ENCODE data around the gene SIGLEC9. TPM values are rescaled to one million over a fixed set of nuclear protein-coding genes. Genes with fewer than 3 reads are reported as not detected.

The SIGLEC9 gene
- total RNA-seq, 1 donor from 2014 or later: 0.85 TPM

DNA sequence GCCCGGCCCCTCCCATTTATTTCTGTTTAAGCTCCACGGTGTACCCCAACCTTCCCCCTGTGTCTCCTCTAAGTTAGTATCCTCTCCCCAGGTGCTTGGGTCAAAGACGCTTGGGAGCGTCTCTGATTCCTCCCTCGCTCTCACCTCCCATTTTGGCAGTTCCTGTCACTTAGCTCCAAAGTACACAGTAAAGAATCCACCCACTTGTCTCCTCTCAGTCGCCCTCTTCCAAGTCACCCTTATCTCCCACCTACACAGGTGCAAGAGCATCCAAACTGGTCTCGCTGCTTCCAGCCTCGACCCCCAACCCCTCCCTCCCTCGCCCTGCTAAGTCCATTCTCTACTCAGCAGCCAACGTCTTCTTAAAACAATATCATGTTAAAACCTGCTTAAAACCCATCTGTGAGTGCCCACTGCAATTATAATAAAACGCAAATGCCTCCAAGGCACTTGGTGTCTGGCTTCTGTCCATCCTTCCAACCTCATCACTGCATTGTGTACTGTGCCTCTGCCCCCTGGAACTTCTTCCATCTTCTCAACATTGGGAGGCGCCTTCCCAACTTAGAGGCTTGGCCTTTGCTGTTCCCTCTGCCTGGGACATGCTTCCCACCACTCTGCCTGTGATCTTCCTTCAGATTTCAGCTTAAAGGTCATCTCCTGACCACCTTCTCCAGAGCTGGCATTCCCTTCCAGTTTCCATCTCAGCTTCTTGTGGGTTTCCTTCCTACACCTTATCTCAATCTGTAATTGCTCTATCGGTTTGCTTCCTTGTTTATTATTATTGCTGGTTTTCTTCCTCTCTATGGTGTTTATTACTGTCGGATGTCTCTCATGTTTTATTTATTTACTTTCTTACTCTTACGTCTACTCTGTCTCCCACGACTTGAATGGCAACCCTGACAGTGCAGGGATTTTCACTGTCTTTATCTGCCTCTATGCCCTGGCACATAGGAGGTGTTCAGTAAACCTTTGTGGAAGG, 32.5 kb upstream of the SIGLEC9 start:
- no peak for DNase-seq (ENCODE audit: low spot score in 2 of 2)
- Histone ChIP-seq H3K27me3 (no peaks in the 10 kb centered on the region), H3K36me3 (no peaks in the 10 kb centered on the region), H3K9me3 (no peaks in the 10 kb centered on the region), H3K4me1 (no peaks in the 10 kb centered on the region), H3K4me3 (no peak overlapping the region), H3K27ac (no peak overlapping the region)
- intact Hi-C loops (cut with DNase I): no loop called here
- TF ChIP-seq, protein P1, sequence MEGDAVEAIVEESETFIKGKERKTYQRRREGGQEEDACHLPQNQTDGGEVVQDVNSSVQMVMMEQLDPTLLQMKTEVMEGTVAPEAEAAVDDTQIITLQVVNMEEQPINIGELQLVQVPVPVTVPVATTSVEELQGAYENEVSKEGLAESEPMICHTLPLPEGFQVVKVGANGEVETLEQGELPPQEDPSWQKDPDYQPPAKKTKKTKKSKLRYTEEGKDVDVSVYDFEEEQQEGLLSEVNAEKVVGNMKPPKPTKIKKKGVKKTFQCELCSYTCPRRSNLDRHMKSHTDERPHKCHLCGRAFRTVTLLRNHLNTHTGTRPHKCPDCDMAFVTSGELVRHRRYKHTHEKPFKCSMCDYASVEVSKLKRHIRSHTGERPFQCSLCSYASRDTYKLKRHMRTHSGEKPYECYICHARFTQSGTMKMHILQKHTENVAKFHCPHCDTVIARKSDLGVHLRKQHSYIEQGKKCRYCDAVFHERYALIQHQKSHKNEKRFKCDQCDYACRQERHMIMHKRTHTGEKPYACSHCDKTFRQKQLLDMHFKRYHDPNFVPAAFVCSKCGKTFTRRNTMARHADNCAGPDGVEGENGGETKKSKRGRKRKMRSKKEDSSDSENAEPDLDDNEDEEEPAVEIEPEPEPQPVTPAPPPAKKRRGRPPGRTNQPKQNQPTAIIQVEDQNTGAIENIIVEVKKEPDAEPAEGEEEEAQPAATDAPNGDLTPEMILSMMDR (IDR thresholded peaks at IDR 0.05): no peak

DNA sequence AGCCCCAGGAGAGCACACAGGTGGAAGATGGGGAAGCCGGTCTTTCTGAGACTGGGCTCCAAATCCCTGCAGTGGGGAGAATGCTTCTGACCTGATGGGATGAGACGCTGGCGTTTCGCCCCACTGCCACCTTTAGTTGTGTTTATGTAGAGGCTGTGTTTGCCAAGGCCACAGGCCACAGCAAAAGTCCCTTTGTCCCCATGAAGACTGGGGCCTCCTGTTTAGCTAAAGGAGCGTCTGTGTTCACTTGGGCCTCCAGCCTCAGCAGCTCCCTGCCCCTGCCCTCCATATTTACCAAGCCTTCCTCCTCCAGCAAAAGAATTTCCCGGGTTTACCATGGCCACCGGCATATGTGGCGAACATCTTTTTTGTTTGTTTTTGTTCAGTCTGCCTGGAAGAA, 31.6 kb upstream of the SIGLEC9 start:
- Histone ChIP-seq H3K4me1 (no peaks in the 10 kb centered on the region), H3K36me3 (peaks cover 0 to 5% of the 10 kb centered on the region in 2 donors), H3K27me3 (no peaks in the 10 kb centered on the region), H3K27ac (no peak overlapping the region), H3K9me3 (no peaks in the 10 kb centered on the region), H3K4me3 (no peak overlapping the region)
- DNase-seq (ENCODE audit: low spot score in 2 of 2): no peak
- TF ChIP-seq, protein P1 (IDR thresholded peaks at IDR 0.05): no peak
- intact Hi-C loops (cut with DNase I): no loop called here

DNA sequence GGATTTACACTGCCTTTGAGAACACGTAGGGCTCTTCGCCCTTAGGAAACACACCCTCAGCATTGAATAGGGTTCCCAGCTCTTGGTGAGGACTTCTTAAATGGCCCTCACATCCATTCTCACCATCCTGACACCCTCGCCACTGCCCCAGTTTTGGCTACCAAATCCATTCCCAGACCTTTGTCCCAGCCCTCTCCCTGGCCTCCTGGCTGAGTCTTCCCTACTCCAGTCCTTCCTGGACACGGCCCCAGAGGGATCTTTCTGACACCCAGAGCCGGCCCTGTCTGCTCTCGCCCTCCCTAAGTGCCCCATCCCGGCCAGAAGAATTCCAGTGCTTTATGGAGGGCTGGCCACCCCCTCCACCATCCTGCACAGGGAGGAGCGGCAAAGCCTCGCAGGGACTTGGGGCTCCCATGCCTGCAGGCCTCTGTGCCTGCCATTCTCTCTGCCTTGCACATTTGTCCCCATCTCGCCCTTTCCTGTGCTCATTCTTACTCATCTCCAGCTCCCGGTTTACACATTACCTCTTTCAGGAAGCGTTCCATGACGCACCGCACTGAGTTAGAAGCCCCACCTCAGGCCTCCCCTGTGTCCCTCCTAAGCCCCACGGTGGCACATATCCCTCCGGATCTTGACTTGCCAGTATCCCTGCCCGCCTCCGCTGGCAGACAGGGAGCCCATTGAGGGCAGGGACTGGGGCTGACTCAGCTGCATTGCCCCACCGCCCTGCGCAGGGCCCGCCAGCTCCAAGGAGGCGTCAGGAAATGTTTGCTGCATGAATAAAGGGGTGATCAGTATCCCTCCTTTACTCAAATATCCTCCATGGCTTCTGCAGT, 31.0 kb upstream of the SIGLEC9 start:
- TF ChIP-seq, protein P1 (IDR thresholded peaks at IDR 0.05): no peak
- intact Hi-C loops (cut with DNase I): no loop called here
- no peaks in the 10 kb centered on the region for H3K9me3 ChIP-seq
- H3K27ac ChIP-seq: no peak overlapping the region
- peaks cover 0 to 9% of the 10 kb centered on the region in 2 donors for H3K36me3 ChIP-seq
- no peak overlapping the region for H3K4me3 ChIP-seq
- no peaks in the 10 kb centered on the region for H3K4me1 ChIP-seq
- no peak for DNase-seq (ENCODE audit: low spot score in 2 of 2)
- no peaks in the 10 kb centered on the region for H3K27me3 ChIP-seq

DNA sequence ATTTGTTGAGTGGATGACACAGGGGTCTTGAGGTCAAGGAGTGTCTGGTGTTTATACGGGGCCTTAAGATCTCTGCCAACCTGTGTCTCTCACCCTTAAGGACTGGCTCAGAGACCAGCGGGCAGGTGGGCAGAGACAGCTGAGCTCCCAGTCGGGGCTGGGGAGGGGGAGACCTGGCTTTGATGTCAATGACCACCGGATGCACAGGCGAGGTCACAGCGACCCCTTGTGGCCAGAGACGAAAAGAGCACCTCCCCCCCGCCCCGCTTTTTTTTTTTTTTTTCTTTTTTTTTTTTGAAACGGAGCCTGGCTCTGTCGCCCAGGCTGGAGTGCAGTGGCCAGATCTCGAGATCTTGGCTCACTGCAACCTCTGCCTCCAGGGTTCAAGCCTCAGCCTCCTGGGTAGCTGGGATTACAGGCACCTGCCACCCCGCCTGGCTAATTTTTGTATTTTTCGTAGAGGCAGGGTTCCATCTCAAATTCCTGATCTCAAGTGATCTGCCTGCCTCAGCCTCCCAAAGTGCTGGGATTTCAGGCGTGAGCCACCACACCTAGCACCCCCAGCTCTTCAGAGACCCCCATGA, 29.9 kb upstream of the SIGLEC9 start:
- peaks cover 1 to 16% of the 10 kb centered on the region in 2 donors for H3K36me3 ChIP-seq
- no peaks in the 10 kb centered on the region for H3K9me3 ChIP-seq
- H3K4me3 ChIP-seq: no peak overlapping the region
- TF ChIP-seq, protein P1 (IDR thresholded peaks at IDR 0.05): peak in 2 of 3 experiments; percentile 38 to 44
- intact Hi-C loops (cut with DNase I): no loop called here
- DNase-seq (ENCODE audit: low spot score in 2 of 2): no peak
- no peaks in the 10 kb centered on the region for H3K4me1 ChIP-seq
- no peak overlapping the region for H3K27ac ChIP-seq
- H3K27me3 ChIP-seq: no peaks in the 10 kb centered on the region

DNA sequence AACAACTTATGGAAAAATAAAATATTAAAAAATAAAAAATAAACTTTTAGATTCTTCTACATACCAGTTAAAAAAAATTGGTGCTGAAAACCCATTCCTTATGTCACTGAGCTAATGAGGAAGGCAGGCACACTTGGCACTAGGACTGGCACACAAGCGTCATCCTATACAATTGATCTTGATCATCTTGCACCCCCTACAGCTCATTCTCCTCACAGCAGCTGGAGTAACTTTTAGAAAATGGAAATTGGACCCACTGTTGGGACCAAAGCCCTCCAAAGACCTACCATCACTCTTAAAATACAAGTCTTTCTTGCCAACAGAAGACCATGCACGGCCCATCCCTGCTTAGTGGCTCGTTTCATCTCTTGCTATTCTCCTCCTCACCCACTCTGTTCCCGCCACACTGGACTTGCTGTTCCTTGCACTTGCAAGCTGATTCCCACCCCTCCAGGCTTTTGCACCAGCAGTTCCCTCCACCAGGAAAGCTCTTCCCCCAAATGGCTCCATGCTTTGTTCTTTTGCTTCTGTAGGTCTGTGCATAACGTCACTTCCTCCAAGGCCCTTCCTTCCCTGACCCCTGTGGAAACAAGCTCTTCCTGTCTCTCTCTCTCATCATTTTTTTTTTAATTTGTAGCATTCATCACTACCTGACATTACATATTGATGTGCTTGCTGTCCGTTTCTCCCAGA, 28.1 kb upstream of the SIGLEC9 start:
- Histone ChIP-seq H3K4me1 (no peaks in the 10 kb centered on the region), H3K36me3 (peaks cover 7 to 16% of the 10 kb centered on the region in 2 donors), H3K27ac (no peak overlapping the region), H3K9me3 (no peaks in the 10 kb centered on the region), H3K27me3 (no peaks in the 10 kb centered on the region), H3K4me3 (no peak overlapping the region)
- DNase-seq (ENCODE audit: low spot score in 2 of 2): no peak
- TF ChIP-seq, protein P1 (IDR thresholded peaks at IDR 0.05): no peak
- intact Hi-C loops (cut with DNase I): no loop called here

All from ascending aorta (tissue), 2 donors.